GM10248 (cell line): ENCODE results near the gene METAP1D.

Experiments used
- CTCF ChIA-PET: fragments of 300-600 bp; sonication (Branson Sonifier 250); formaldehyde crosslinking; extraction: SDS; loops from one replicate; lab custom pipeline; 2021; ENCODE audit warnings: antibody characterized with exemption; lab: Yijun Ruan, JAX
- POLR2A ChIA-PET: fragments of 350-650 bp; sonication (Branson Sonifier 250); formaldehyde crosslinking; extraction: SDS; loops from one replicate; lab custom pipeline; 2020; ENCODE audit warnings: antibody characterized with exemption; lab: Yijun Ruan, JAX
- DNase-seq: peaks from one replicate; pipeline ENCODE4 v3.0.0; 2012; ENCODE audit errors: extremely low spot score
- CTCF ChIP-seq: IDR thresholded peaks from 2 replicates; pipeline ENCODE4 v1.5.1; 2012; ENCODE audit warnings: mild to moderate bottlenecking, low read depth; ENCODE audit errors: extremely low read depth, missing control alignments, control extremely low read depth

METAP1D gene

GRCh38 chr2:172091761-172092566 lies 92.2 kb downstream of the METAP1D start:
- POLR2A ChIA-PET, result no interaction called here
- DNase-seq, result no peak

GRCh38 chr2:172092716-172093415 lies 93.1 kb downstream of the METAP1D start:
- ChIA-PET POLR2A (no interaction called here), CTCF (interaction anchor here (1.4 to 2.3 kb wide), 3 partner anchors 10 to 395 kb away, joined by 3 to 11 read pairs (median 6); partner anchors contain the start of gene DLX2)
- TF ChIP-seq CTCF, result no peak
- DNase-seq, result peak; percentile 7

More at GRCh38 chr2:172091761-172092566, 92.2 kb downstream of the METAP1D start:
- CTCF ChIA-PET, result interaction anchor here (1.1 to 2.3 kb wide), 5 partner anchors 10 to 404 kb away, joined by 3 to 11 read pairs (median 4); partner anchors contain the start of genes DLX2 and DYNC1I2
- no peak for TF ChIP-seq CTCF

- DNase-seq, result peak; percentile 10
- POLR2A ChIA-PET, result no interaction called here
- CTCF ChIA-PET, result interaction anchor here (1.4 to 2.3 kb wide), 2 partner anchors 9 to 396 kb away, joined by 3 to 11 read pairs; partner anchors contain the start of gene DLX2
- TF ChIP-seq CTCF, result no peak
Measured at GRCh38 chr2:172093416-172094293, 93.9 kb downstream of the METAP1D start.

- ChIA-PET CTCF (interaction anchor here (1.3 to 2.9 kb wide), 6 partner anchors 7 to 426 kb away, joined by 3 to 10 read pairs (median 7); no protein-coding TSS in a partner anchor), POLR2A (no interaction called here)
- DNase-seq, result peak; percentile 16
- no peak for TF ChIP-seq CTCF
Measured at GRCh38 chr2:172094294-172095145, 94.8 kb downstream of the METAP1D start.

GRCh38 chr2:172095146-172095904 lies 95.6 kb downstream of the METAP1D start:
- ChIA-PET POLR2A (no interaction called here), CTCF (interaction anchor here (1.3 to 2.9 kb wide), 6 partner anchors 8 to 427 kb away, joined by 3 to 10 read pairs (median 7); no protein-coding TSS in a partner anchor)

More at GRCh38 chr2:172095146-172095904, 95.6 kb downstream of the METAP1D start:
- TF ChIP-seq CTCF, result no peak
- peak; percentile 72 for DNase-seq
